ENCODE measurements around the gene CEP97. TPM values are rescaled to one million over a fixed set of nuclear protein-coding genes. Genes with fewer than 3 reads are reported as not detected.

Gene CEP97
- total and polyA plus RNA-seq, 5 donors: 2.2 to 7.8 (median 7.2) TPM

- ATAC-seq (no peak), DNase-seq (no peak)
- Histone ChIP-seq H3K9me3 (ENCODE audit: control insufficient read depth, low read length) (no peaks in the 10 kb centered on the region), H3K27me3 (ENCODE audit: control insufficient read depth, insufficient read depth) (no peaks in the 10 kb centered on the region), H3K4me1 (ENCODE audit: control insufficient read depth, insufficient read depth, low read length) (peaks cover 3% of the 10 kb centered on the region), H3K4me3 (ENCODE audit: low read length) (no peak overlapping the region), H3K27ac (ENCODE audit: low read length) (no peak overlapping the region)
- 95% methylated on average over 5 of the region's 5 CpGs for WGBS
- intact Hi-C loops (cut with DNase I): no loop called here
Observed at GRCh38 chr3:101817992-101818391, 93.6 kb downstream of the CEP97 start.

- no peaks in the 10 kb centered on the region for H3K27me3 ChIP-seq (ENCODE audit: control insufficient read depth, insufficient read depth)
- H3K4me1 ChIP-seq (ENCODE audit: control insufficient read depth, insufficient read depth, low read length): peaks cover 4% of the 10 kb centered on the region
- WGBS: 88% methylated on average over 2 of the region's 2 CpGs
- no peak overlapping the region for H3K4me3 ChIP-seq (ENCODE audit: low read length)
- no peak for DNase-seq
- intact Hi-C loops (cut with DNase I): no loop called here
- no peaks in the 10 kb centered on the region for H3K9me3 ChIP-seq (ENCODE audit: control insufficient read depth, low read length)
- H3K27ac ChIP-seq (ENCODE audit: low read length): no peak overlapping the region
- no peak for ATAC-seq
Observed at GRCh38 chr3:101819649-101820206, 95.3 kb downstream of the CEP97 start.

Other genes starting within 250 kb of the CEP97 start
- 10 to 100 TPM; 10.8 to 12.1 (median 11.6) TPM for gene SENP7, start 211.4 kb upstream of the CEP97 start, total RNA-seq
- 6.0 TPM for gene SENP7, start 211.4 kb upstream of the CEP97 start, polyA plus RNA-seq
- 10 to 100 TPM; 18.8 to 22.6 (median 19.8) TPM for gene TRMT10C, start 162.7 kb upstream of the CEP97 start, total RNA-seq
- 26.0 TPM for gene TRMT10C, start 162.7 kb upstream of the CEP97 start, polyA plus RNA-seq
- 100 to 1,000 TPM; 126 to 152 (median 148) TPM for gene PCNP, start 150.4 kb upstream of the CEP97 start, total RNA-seq
- 81.4 TPM for gene PCNP, start 150.4 kb upstream of the CEP97 start, polyA plus RNA-seq
- gene ZBTB11, start 47.5 kb upstream of the CEP97 start, total RNA-seq: 10 to 100 TPM; 10.9 to 11.7 (median 11.4) TPM
- 4.4 TPM for gene ZBTB11, start 47.5 kb upstream of the CEP97 start, polyA plus RNA-seq
- gene RPL24, start 37.9 kb upstream of the CEP97 start, total RNA-seq: 100 to 1,000 TPM; 818 to 939 (median 885) TPM
- 2,039 TPM for gene RPL24, start 37.9 kb upstream of the CEP97 start, polyA plus RNA-seq
- gene NXPE3, start 54.6 kb downstream of the CEP97 start, total RNA-seq: 10 to 100 TPM; 34.7 to 53.3 (median 49.0) TPM
- gene NXPE3, start 54.6 kb downstream of the CEP97 start, polyA plus RNA-seq: 26.8 TPM
- 10 to 100 TPM; 14.2 to 28.4 (median 20.7) TPM for gene NFKBIZ, start 124.9 kb downstream of the CEP97 start, total RNA-seq
- gene NFKBIZ, start 124.9 kb downstream of the CEP97 start, polyA plus RNA-seq: 9.5 TPM